Kidney tubule cell (primary cell): Measurements from ENCODE around the gene NRARP.
"Not testable (repeated sequence)": the region's sequence is repeated elsewhere in the genome, so short reads cannot be mapped to it uniquely, and the experiment has no call there.

Experiments
- DNase-seq: peaks from one replicate; pipeline ENCODE4 v3.0.0-alpha.2; 2018; ENCODE audit warnings: low spot score

NRARP gene

GRCh38 chr9:137302118-137302448, at the start of gene NRARP:
TSS of gene NRARP (minus strand) at chr9:137302271. CDS start at chr9:137301928, 343 bp downstream.
- DNase-seq, result peak; percentile 89

GRCh38 chr9:137350696-137351584, 48.9 kb upstream of the NRARP start:
- DNase-seq, result no peak

- no peak for DNase-seq
Measured at GRCh38 chr9:137349471-137350033, 47.5 kb upstream of the NRARP start.

GRCh38 chr9:137348769-137349470, 46.8 kb upstream of the NRARP start:
- no peak for DNase-seq

GRCh38 chr9:137347928-137348327, 45.9 kb upstream of the NRARP start:
- DNase-seq, result no peak

GRCh38 chr9:137342482-137342881, 40.4 kb upstream of the NRARP start:
- no peak for DNase-seq

- DNase-seq, result no peak
Measured at GRCh38 chr9:137341227-137341626, 39.2 kb upstream of the NRARP start.

GRCh38 chr9:137339908-137340462, 37.9 kb upstream of the NRARP start:
- DNase-seq, result not testable (repeated sequence)

GRCh38 chr9:137339045-137339907, 37.2 kb upstream of the NRARP start:
- DNase-seq, result no peak

GRCh38 chr9:137336735-137337134, 34.7 kb upstream of the NRARP start:
- no peak for DNase-seq

GRCh38 chr9:137333016-137333671, 31.1 kb upstream of the NRARP start:
- DNase-seq, result no peak

- no peak for DNase-seq
Measured at GRCh38 chr9:137331929-137332328, 29.9 kb upstream of the NRARP start.

- no peak for DNase-seq
Measured at GRCh38 chr9:137330689-137331088, 28.6 kb upstream of the NRARP start.

- DNase-seq, result not testable (repeated sequence)
Measured at GRCh38 chr9:137329590-137329989, 27.5 kb upstream of the NRARP start.

GRCh38 chr9:137327641-137328550, 25.8 kb upstream of the NRARP start:
- DNase-seq, result not testable (repeated sequence)

- DNase-seq, result no peak
Measured at GRCh38 chr9:137326445-137327065, 24.5 kb upstream of the NRARP start.

- DNase-seq, result no peak
Measured at GRCh38 chr9:137325799-137326198, 23.7 kb upstream of the NRARP start.

GRCh38 chr9:137325124-137325523, 23.1 kb upstream of the NRARP start:
- DNase-seq, result no peak

- DNase-seq, result no peak
Measured at GRCh38 chr9:137323531-137324331, 21.7 kb upstream of the NRARP start.
